SK-N-SH (cell line): ENCODE measurements around the gene PCK2.

Source experiments
- CTCF ChIP-seq: fragments of 200-600 bp; sonication (generic); IDR thresholded peaks from 2 replicates; pipeline ENCODE4 v1.6.1; 2017; ENCODE audit warnings: antibody characterized with exemption, mild to moderate bottlenecking, moderate library complexity
- ELF1 ChIP-seq: IDR thresholded peaks from 2 replicates; pipeline ENCODE4 v1.4.0; 2012

- TF ChIP-seq CTCF (no peak), ELF1 (no peak)
Measured at GRCh38 chr14:24137529-24138395, 43.7 kb downstream of the PCK2 start.
